C4-2B (cell line): Measurements from ENCODE around the gene PIGN.

ENCODE experiments used
- ZFX ChIP-seq: fragments of 450-650 bp; IDR thresholded peaks from 2 replicates; pipeline ENCODE4 v1.6.1; 2017
- TF ChIP-seq, protein P1 (sequence below): fragments of 450-650 bp; conservative IDR thresholded peaks from 2 replicates; pipeline ENCODE4 v1.5.1; 2017; ENCODE audit warnings: mild to moderate bottlenecking

DNA sequence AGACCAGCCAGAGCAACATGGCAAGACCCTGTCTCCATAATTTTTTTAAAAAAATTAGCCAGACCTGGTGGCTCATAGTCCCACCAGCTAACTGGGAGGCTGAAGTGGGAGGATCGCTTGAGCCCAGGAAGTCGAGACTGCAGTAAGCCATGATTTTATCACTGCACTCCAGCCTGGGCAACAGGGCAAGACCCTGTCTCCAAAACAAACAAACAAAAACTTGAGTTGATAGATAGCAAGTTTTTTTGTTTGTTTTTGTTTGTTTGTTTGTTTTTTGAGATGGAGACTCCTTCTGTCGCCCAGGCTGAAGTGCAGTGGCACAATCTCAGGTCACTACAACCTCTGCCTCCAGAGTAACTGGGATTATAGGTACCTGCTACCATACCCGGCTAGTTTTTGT, 19.0 kb upstream of the PIGN start:
- TF ChIP-seq, protein P1, sequence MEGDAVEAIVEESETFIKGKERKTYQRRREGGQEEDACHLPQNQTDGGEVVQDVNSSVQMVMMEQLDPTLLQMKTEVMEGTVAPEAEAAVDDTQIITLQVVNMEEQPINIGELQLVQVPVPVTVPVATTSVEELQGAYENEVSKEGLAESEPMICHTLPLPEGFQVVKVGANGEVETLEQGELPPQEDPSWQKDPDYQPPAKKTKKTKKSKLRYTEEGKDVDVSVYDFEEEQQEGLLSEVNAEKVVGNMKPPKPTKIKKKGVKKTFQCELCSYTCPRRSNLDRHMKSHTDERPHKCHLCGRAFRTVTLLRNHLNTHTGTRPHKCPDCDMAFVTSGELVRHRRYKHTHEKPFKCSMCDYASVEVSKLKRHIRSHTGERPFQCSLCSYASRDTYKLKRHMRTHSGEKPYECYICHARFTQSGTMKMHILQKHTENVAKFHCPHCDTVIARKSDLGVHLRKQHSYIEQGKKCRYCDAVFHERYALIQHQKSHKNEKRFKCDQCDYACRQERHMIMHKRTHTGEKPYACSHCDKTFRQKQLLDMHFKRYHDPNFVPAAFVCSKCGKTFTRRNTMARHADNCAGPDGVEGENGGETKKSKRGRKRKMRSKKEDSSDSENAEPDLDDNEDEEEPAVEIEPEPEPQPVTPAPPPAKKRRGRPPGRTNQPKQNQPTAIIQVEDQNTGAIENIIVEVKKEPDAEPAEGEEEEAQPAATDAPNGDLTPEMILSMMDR, result no peak
- no peak for TF ChIP-seq ZFX
